ENCODE results near the gene GPRASP3.

GPRASP3 gene

DNA sequence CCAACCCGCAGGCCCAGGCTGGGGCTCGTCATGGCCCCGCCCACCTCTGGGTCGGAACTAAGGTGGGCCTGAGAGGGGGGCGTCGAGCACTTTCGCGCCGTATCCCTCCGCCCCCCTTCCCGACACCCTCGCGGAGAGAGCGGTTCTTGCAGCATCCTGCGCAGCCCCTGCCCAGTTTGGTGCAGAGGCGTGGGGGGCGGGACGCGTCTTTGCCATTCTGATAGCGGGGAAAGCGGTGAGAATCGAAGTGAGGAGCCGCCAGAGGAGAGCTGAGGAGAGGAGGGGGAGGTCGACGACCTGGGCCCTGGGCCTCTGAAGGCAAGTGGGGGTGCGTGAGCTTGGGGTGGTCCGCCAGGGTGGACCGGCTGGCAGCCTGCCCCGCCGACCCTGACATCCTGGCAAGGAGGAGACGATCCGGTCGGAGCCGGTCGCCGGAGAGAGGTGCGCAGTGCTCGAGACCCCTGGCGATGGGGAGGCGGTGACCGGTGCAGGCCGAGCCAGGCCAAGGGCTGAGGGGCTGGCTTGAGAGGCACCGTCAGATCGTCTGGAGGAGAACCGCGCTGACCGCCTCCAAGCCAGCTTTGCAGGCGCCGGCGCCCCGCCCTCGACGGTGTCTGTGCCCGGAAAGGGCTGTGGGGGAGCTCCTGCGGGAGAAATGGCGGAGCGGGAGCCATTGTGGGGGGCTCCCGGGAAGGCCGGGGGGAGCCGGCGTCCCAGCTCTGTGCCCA, 25.5 kb downstream of the GPRASP3 start:
- no peak for DNase-seq (ENCODE audit: low read depth in 2 of 3, low spot score in 2 of 3)

DNA sequence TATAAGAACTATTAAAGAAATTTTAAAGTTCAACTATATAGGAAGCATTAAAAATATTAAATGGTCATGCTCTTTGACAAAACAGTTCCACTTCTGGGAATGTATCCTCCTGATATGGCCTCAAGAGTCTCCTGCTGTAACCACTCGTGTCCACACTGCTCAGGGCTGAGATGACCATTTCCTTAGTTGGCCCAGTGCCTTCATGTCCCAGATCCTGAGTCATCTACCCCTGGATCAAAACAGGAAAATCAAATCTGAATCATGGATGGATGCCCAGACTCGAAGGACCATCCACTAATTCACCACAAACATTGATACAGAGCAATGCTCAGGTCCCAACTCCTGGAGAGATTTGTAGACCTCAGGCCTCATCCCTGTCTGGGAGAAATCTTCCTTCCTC, 44.7 kb downstream of the GPRASP3 start:
- DNase-seq (ENCODE audit: low read depth in 2 of 3, low spot score in 2 of 3) = no peak

DNA sequence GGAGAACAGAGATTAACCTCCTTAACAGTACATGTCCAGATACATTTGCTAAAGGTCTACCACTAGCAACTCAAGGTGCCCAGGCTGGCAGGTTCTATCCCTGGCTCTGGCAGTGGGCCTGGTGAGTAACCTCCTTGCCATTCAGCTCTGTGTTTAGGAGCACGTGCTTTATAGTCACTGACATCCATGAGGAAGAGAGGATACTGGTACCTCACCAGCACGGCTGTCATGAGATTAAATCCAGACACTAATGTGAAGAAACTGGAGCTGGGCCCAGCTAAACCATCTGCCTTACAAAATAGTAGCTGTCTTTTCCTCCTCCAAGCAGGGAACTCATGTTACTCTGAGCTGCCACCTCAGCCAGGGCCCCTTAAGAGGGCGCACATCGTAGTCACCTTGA, 45.3 kb downstream of the GPRASP3 start:
- DNase-seq (ENCODE audit: low read depth in 2 of 3, low spot score in 2 of 3) = no peak

DNA sequence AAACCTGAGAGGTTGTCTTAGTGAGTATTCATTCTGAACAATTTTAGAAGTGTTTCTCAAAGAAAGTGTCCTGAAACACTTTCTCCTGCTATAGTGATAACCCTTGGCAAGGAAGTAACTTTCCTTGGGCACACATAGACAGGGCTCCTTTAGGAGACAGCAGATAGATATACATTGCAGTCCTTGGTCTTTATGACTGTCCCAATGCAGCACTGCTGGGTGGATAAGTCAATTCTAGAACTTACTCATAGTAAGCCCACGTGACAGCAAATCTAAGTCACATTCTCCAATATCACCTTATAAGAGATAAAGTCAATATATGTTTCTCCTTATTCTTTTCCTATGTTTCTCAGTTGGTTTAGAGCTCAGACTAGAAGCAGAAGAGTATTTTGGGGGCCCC, 46.7 kb downstream of the GPRASP3 start:
- DNase-seq (ENCODE audit: low read depth in 2 of 3, low spot score in 2 of 3) = no peak

DNA sequence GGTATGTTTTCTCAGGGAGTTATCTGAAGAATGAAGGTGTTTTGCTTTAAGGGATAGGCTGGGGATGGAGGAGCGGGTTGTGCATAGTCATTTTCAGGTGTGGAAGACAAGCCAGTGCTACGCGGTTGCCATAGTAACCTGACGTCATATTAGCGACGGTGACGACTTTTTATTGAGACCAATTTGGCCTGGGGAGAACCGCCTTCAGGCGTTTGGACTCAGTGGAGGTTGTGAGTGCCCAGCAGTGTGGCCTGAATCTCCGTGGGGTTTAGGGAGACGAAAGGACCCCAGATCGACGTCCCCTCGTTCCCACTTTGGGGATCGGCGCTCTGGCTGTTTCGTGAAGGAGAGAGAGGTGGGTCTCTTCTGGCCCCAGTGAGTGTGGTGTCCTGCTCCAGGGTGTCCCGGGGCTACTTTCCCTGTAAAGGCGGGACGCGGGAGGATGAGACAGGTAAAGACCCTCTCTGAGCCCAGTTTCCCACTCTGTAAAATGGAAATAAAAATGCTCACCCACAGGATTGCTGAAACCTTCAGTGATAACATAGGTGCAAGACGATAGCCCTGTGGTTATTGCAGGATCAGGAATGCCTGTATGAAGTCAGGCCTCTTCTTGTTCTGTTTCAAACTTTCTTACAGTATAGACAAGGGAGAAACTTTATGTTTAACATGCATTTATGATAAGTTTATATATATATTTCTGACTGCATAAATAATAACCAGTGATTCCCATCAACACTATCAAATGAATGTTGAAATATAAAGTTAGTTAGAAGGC, 48.6 kb downstream of the GPRASP3 start:
- DNase-seq (ENCODE audit: low read depth in 2 of 3, low spot score in 2 of 3) = peak; percentile 44 to 63 (median 48)
